ENCODE results near the gene RBM47.
"Not testable (repeated sequence)": the region's sequence is repeated elsewhere in the genome, so short reads cannot be mapped to it uniquely, and the experiment has no call there.

Gene RBM47

GRCh38 chr4:40526741-40527140, 102.9 kb downstream of the RBM47 start:
- DNase-seq (ENCODE audit: low spot score): no peak

- no peak for DNase-seq (ENCODE audit: low spot score)
These were observed 103.7 kb downstream of the RBM47 start for GRCh38 chr4:40525752-40526598.

- DNase-seq (ENCODE audit: low spot score): no peak
These were observed 105.2 kb downstream of the RBM47 start for GRCh38 chr4:40524366-40525041.

GRCh38 chr4:40523581-40523980, 106.1 kb downstream of the RBM47 start:
- no peak for DNase-seq (ENCODE audit: low spot score)

- no peak for DNase-seq (ENCODE audit: low spot score)
These were observed 107.7 kb downstream of the RBM47 start for GRCh38 chr4:40521957-40522356.

- DNase-seq (ENCODE audit: low spot score): no peak
These were observed 109.1 kb downstream of the RBM47 start for GRCh38 chr4:40520533-40520932.

GRCh38 chr4:40517081-40517480, 112.6 kb downstream of the RBM47 start:
- DNase-seq (ENCODE audit: low spot score): not testable (repeated sequence)

- DNase-seq (ENCODE audit: low spot score): no peak
These were observed 113.0 kb downstream of the RBM47 start for GRCh38 chr4:40516651-40517050.

GRCh38 chr4:40515398-40516293, 114.0 kb downstream of the RBM47 start:
- DNase-seq (ENCODE audit: low spot score): no peak

GRCh38 chr4:40515037-40515397, 114.6 kb downstream of the RBM47 start:
- no peak for DNase-seq (ENCODE audit: low spot score)

GRCh38 chr4:40514497-40514951, 115.1 kb downstream of the RBM47 start:
- DNase-seq (ENCODE audit: low spot score): no peak

GRCh38 chr4:40511036-40511614, 118.5 kb downstream of the RBM47 start:
- no peak for DNase-seq (ENCODE audit: low spot score)

- no peak for DNase-seq (ENCODE audit: low spot score)
These were observed 121.7 kb downstream of the RBM47 start for GRCh38 chr4:40507977-40508376.

- DNase-seq (ENCODE audit: low spot score): no peak
These were observed 123.2 kb downstream of the RBM47 start for GRCh38 chr4:40506492-40506891.

- no peak for DNase-seq (ENCODE audit: low spot score)
These were observed 123.6 kb downstream of the RBM47 start for GRCh38 chr4:40506066-40506465.

- no peak for DNase-seq (ENCODE audit: low spot score)
These were observed 126.7 kb downstream of the RBM47 start for GRCh38 chr4:40502934-40503333.

GRCh38 chr4:40502220-40502619, 127.4 kb downstream of the RBM47 start:
- peak; percentile 10 for DNase-seq (ENCODE audit: low spot score)

- no peak for DNase-seq (ENCODE audit: low spot score)
These were observed 128.9 kb downstream of the RBM47 start for GRCh38 chr4:40500781-40501180.

GRCh38 chr4:40493160-40493559, 136.5 kb downstream of the RBM47 start:
- DNase-seq (ENCODE audit: low spot score): no peak

GRCh38 chr4:40492691-40493090, 137.0 kb downstream of the RBM47 start:
- no peak for DNase-seq (ENCODE audit: low spot score)

- no peak for DNase-seq (ENCODE audit: low spot score)
These were observed 139.2 kb downstream of the RBM47 start for GRCh38 chr4:40490481-40490880.

- DNase-seq (ENCODE audit: low spot score): no peak
These were observed 139.7 kb downstream of the RBM47 start for GRCh38 chr4:40489961-40490360.
